Measurements from ENCODE around the gene HIBADH.

DNA sequence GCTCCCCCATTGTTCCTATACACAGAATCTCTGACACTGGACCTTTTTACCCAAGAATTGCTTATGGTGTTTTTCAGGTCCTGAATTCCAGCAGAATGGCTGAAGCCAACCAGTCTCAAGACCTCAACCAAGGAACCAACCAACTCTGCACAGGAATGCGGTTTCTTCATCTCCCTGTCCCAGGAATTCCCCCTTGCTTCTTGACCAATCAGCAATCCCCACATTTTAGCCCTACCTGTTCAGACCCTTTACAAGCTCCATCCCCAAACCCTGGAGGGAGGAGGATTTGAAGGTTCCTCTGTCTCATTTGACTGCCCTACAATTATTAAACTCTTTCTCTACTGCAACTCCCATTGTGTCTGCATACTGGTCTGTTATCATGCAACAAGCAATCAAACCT is 35.5 kb downstream of the HIBADH start:
- TF ChIP-seq, protein P1, sequence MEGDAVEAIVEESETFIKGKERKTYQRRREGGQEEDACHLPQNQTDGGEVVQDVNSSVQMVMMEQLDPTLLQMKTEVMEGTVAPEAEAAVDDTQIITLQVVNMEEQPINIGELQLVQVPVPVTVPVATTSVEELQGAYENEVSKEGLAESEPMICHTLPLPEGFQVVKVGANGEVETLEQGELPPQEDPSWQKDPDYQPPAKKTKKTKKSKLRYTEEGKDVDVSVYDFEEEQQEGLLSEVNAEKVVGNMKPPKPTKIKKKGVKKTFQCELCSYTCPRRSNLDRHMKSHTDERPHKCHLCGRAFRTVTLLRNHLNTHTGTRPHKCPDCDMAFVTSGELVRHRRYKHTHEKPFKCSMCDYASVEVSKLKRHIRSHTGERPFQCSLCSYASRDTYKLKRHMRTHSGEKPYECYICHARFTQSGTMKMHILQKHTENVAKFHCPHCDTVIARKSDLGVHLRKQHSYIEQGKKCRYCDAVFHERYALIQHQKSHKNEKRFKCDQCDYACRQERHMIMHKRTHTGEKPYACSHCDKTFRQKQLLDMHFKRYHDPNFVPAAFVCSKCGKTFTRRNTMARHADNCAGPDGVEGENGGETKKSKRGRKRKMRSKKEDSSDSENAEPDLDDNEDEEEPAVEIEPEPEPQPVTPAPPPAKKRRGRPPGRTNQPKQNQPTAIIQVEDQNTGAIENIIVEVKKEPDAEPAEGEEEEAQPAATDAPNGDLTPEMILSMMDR (IDR thresholded peaks at IDR 0.05; ENCODE audit: insufficient read depth, low read length), result no peak
- TF ChIP-seq POLR2AphosphoS5 (IDR thresholded peaks at IDR 0.05; ENCODE audit: low read depth) (no peak), GABPA (IDR thresholded peaks at IDR 0.05; ENCODE audit: low read depth) (no peak), SPI1 (IDR thresholded peaks at IDR 0.05; ENCODE audit: borderline replicate concordance, low read depth) (no peak)
- TF ChIP-seq, protein P2, sequence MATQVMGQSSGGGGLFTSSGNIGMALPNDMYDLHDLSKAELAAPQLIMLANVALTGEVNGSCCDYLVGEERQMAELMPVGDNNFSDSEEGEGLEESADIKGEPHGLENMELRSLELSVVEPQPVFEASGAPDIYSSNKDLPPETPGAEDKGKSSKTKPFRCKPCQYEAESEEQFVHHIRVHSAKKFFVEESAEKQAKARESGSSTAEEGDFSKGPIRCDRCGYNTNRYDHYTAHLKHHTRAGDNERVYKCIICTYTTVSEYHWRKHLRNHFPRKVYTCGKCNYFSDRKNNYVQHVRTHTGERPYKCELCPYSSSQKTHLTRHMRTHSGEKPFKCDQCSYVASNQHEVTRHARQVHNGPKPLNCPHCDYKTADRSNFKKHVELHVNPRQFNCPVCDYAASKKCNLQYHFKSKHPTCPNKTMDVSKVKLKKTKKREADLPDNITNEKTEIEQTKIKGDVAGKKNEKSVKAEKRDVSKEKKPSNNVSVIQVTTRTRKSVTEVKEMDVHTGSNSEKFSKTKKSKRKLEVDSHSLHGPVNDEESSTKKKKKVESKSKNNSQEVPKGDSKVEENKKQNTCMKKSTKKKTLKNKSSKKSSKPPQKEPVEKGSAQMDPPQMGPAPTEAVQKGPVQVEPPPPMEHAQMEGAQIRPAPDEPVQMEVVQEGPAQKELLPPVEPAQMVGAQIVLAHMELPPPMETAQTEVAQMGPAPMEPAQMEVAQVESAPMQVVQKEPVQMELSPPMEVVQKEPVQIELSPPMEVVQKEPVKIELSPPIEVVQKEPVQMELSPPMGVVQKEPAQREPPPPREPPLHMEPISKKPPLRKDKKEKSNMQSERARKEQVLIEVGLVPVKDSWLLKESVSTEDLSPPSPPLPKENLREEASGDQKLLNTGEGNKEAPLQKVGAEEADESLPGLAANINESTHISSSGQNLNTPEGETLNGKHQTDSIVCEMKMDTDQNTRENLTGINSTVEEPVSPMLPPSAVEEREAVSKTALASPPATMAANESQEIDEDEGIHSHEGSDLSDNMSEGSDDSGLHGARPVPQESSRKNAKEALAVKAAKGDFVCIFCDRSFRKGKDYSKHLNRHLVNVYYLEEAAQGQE (IDR thresholded peaks at IDR 0.05; ENCODE audit: insufficient replicate concordance, low read depth), result no peak
